GM19324 (cell line): Measurements from ENCODE around the gene TTC5.
A peak's percentile ranks its signal among the peaks of the same experiment; 100 is the strongest.
"Not testable (repeated sequence)": the region's sequence is repeated elsewhere in the genome, so short reads cannot be mapped to it uniquely, and the experiment has no call there.

Experiments
- ATAC-seq: cut with Tn5 transposase; IDR thresholded peaks from one replicate; pipeline ENCODE4 v1.9.1; 2021; ENCODE audit warnings: mild to moderate bottlenecking, moderate library complexity; ENCODE audit not compliant: unreplicated experiment, low FRiP score

TTC5 gene

GRCh38 chr14:20305265-20306078 is at the start of gene TTC5:
TTC5 (minus strand) TSS chr14:20305951; CDS start chr14:20305937, 14 bp downstream.
- ATAC-seq: peak; percentile 93

GRCh38 chr14:20350860-20351259 is 45.1 kb upstream of the TTC5 start:
- no peak for ATAC-seq

- ATAC-seq: no peak
These were observed 44.5 kb upstream of the TTC5 start for GRCh38 chr14:20350282-20350681.

- no peak for ATAC-seq
These were observed 42.0 kb upstream of the TTC5 start for GRCh38 chr14:20347747-20348146.

- no peak for ATAC-seq
These were observed 41.0 kb upstream of the TTC5 start for GRCh38 chr14:20346713-20347112.

- no peak for ATAC-seq
These were observed 39.6 kb upstream of the TTC5 start for GRCh38 chr14:20345366-20345765.

- no peak for ATAC-seq
These were observed 38.1 kb upstream of the TTC5 start for GRCh38 chr14:20343862-20344220.

GRCh38 chr14:20343092-20343861 is 37.5 kb upstream of the TTC5 start, which contains the start of gene PARP2:
PARP2 (plus strand) TSS chr14:20343635; CDS start chr14:20343642, 7 bp downstream.
- ATAC-seq: peak; percentile 93

- ATAC-seq: no peak
These were observed 35.9 kb upstream of the TTC5 start for GRCh38 chr14:20341646-20342045.

GRCh38 chr14:20341032-20341431 is 35.3 kb upstream of the TTC5 start:
- not testable (repeated sequence) for ATAC-seq

GRCh38 chr14:20334017-20334416 is 28.3 kb upstream of the TTC5 start:
- ATAC-seq: no peak

GRCh38 chr14:20333494-20333841 is 27.7 kb upstream of the TTC5 start:
- ATAC-seq: peak; percentile 27

GRCh38 chr14:20332788-20333493 is 27.2 kb upstream of the TTC5 start, which contains the start of gene CCNB1IP1:
CCNB1IP1 (minus strand) TSS chr14:20333279; CDS start chr14:20316523, 16,756 bp downstream.
- peak; percentile 95 for ATAC-seq

- no peak for ATAC-seq
These were observed 26.7 kb upstream of the TTC5 start for GRCh38 chr14:20332431-20332787.

GRCh38 chr14:20331053-20331613 is 25.4 kb upstream of the TTC5 start:
- ATAC-seq: no peak

GRCh38 chr14:20329355-20329754 is 23.6 kb upstream of the TTC5 start:
- no peak for ATAC-seq

- no peak for ATAC-seq
These were observed 23.0 kb upstream of the TTC5 start for GRCh38 chr14:20328705-20329104.

GRCh38 chr14:20327005-20327869 is 21.5 kb upstream of the TTC5 start:
- no peak for ATAC-seq

GRCh38 chr14:20317720-20318119 is 12.0 kb upstream of the TTC5 start:
- no peak for ATAC-seq

GRCh38 chr14:20314026-20314425 is 8.3 kb upstream of the TTC5 start:
- no peak for ATAC-seq
